Activated T-cell treated with anti-CD3 and anti-CD28 coated beads for 48 hours (primary cell): Measurements from ENCODE around the gene CHST11.
"Not testable (repeated sequence)": the region's sequence is repeated elsewhere in the genome, so short reads cannot be mapped to it uniquely, and the experiment has no call there.

ENCODE experiments used
- DNase-seq: peaks from one replicate; pipeline ENCODE4 v3.0.0-alpha.2; 2020; ENCODE audit warnings: low read depth

The CHST11 gene

GRCh38 chr12:104741077-104741476 is 284.3 kb downstream of the CHST11 start:
- no peak for DNase-seq

- no peak for DNase-seq
These were observed 285.0 kb downstream of the CHST11 start for GRCh38 chr12:104741497-104742367.

- no peak for DNase-seq
These were observed 285.9 kb downstream of the CHST11 start for GRCh38 chr12:104742551-104743201.

- DNase-seq: no peak
These were observed 286.4 kb downstream of the CHST11 start for GRCh38 chr12:104743202-104743580.

- not testable (repeated sequence) for DNase-seq
These were observed 287.2 kb downstream of the CHST11 start for GRCh38 chr12:104743753-104744548.

GRCh38 chr12:104746467-104747088 is 289.8 kb downstream of the CHST11 start:
- no peak for DNase-seq

GRCh38 chr12:104747330-104747729 is 290.6 kb downstream of the CHST11 start:
- DNase-seq: no peak

GRCh38 chr12:104747955-104748354 is 291.2 kb downstream of the CHST11 start:
- no peak for DNase-seq

- no peak for DNase-seq
These were observed 291.6 kb downstream of the CHST11 start for GRCh38 chr12:104748356-104748755.

GRCh38 chr12:104748790-104749189 is 292.0 kb downstream of the CHST11 start:
- no peak for DNase-seq

- DNase-seq: no peak
These were observed 292.8 kb downstream of the CHST11 start for GRCh38 chr12:104749545-104749944.

GRCh38 chr12:104750061-104750460 is 293.3 kb downstream of the CHST11 start:
- DNase-seq: no peak

- DNase-seq: no peak
These were observed 294.4 kb downstream of the CHST11 start for GRCh38 chr12:104751120-104751519.

GRCh38 chr12:104751594-104751993 is 294.8 kb downstream of the CHST11 start:
- DNase-seq: no peak

- no peak for DNase-seq
These were observed 295.3 kb downstream of the CHST11 start for GRCh38 chr12:104752016-104752415.

- DNase-seq: no peak
These were observed 296.1 kb downstream of the CHST11 start for GRCh38 chr12:104752881-104753280.

GRCh38 chr12:104756901-104757300 is 300.2 kb downstream of the CHST11 start:
- DNase-seq: no peak

- DNase-seq: no peak
These were observed 302.0 kb downstream of the CHST11 start for GRCh38 chr12:104758771-104759170.

GRCh38 chr12:104761091-104761490 is 304.3 kb downstream of the CHST11 start:
- DNase-seq: no peak

- DNase-seq: no peak
These were observed 304.9 kb downstream of the CHST11 start for GRCh38 chr12:104761611-104762010.

- DNase-seq: no peak
These were observed 306.5 kb downstream of the CHST11 start for GRCh38 chr12:104763168-104763805.
